GM18526 (cell line): ENCODE measurements around the gene SPRED1.

Experiments used
- POLR2A ChIP-seq: IDR thresholded peaks from 3 replicates; pipeline ENCODE4 v1.6.1; 2011; ENCODE audit not compliant: insufficient read length; ENCODE audit errors: extremely low read depth

SPRED1 gene

GRCh38 chr15:38252481-38253350, at the start of gene SPRED1:
TSS of gene SPRED1 (plus strand) at chr15:38252836. CDS start at chr15:38253186, 350 bp downstream.
- no peak for TF ChIP-seq POLR2A

- TF ChIP-seq POLR2A: no peak
Measured at GRCh38 chr15:38205526-38206272, 46.9 kb upstream of the SPRED1 start.

GRCh38 chr15:38207621-38208020, 45.0 kb upstream of the SPRED1 start:
- no peak for TF ChIP-seq POLR2A

- no peak for TF ChIP-seq POLR2A
Measured at GRCh38 chr15:38208206-38208605, 44.4 kb upstream of the SPRED1 start.

- TF ChIP-seq POLR2A: no peak
Measured at GRCh38 chr15:38208779-38209178, 43.9 kb upstream of the SPRED1 start.

GRCh38 chr15:38211249-38211648, 41.4 kb upstream of the SPRED1 start:
- no peak for TF ChIP-seq POLR2A

- no peak for TF ChIP-seq POLR2A
Measured at GRCh38 chr15:38211811-38212210, 40.8 kb upstream of the SPRED1 start.

GRCh38 chr15:38212729-38213351, 39.8 kb upstream of the SPRED1 start:
- TF ChIP-seq POLR2A: no peak

- no peak for TF ChIP-seq POLR2A
Measured at GRCh38 chr15:38213356-38213755, 39.3 kb upstream of the SPRED1 start.

GRCh38 chr15:38215707-38216106, 36.9 kb upstream of the SPRED1 start:
- TF ChIP-seq POLR2A: no peak

- TF ChIP-seq POLR2A: no peak
Measured at GRCh38 chr15:38216763-38217162, 35.9 kb upstream of the SPRED1 start.

GRCh38 chr15:38217191-38217595, 35.4 kb upstream of the SPRED1 start:
- no peak for TF ChIP-seq POLR2A

- no peak for TF ChIP-seq POLR2A
Measured at GRCh38 chr15:38217788-38218609, 34.6 kb upstream of the SPRED1 start.

GRCh38 chr15:38220606-38221273, 31.9 kb upstream of the SPRED1 start:
- TF ChIP-seq POLR2A: no peak
